Measurements from ENCODE around the gene DAB2.
"Not testable (repeated sequence)": the region's sequence is repeated elsewhere in the genome, so short reads cannot be mapped to it uniquely, and the experiment has no call there.

Gene DAB2

GRCh38 chr5:39409033-39409432, 15.7 kb downstream of the DAB2 start:
- ChIA-PET POLR2A (interaction anchor here (2.2 kb wide), 1 partner anchor 16 kb away, joined by 8 read pairs; the partner anchor contains the start of gene DAB2), CTCF (no interaction called here)
- no peak for DNase-seq (ENCODE audit: extremely low spot score)
- TF ChIP-seq BHLHE40 (IDR thresholded peaks at IDR 0.05; ENCODE audit: borderline replicate concordance) = no peak
- TF ChIP-seq ZNF384 (IDR thresholded peaks at IDR 0.05) = no peak
- TF ChIP-seq FOXA1 (IDR thresholded peaks at IDR 0.05) = no peak
- TF ChIP-seq ELF4 (IDR thresholded peaks at IDR 0.05) = no peak
- no peak for TF ChIP-seq FOXM1 (IDR thresholded peaks at IDR 0.05; ENCODE audit: borderline replicate concordance)
- no peak for TF ChIP-seq PKNOX1 (IDR thresholded peaks at IDR 0.05)
- TF ChIP-seq NFRKB (IDR thresholded peaks at IDR 0.05) = no peak
- no peak for TF ChIP-seq SP1 (IDR thresholded peaks at IDR 0.05)
- TF ChIP-seq L3MBTL2 (conservative IDR thresholded peaks at IDR 0.05) = no peak

- ChIA-PET POLR2A (no interaction called here), CTCF (no interaction called here)
- DNase-seq (ENCODE audit: extremely low spot score) = no peak
- TF ChIP-seq HDGF (IDR thresholded peaks at IDR 0.05; ENCODE audit: borderline replicate concordance) (no peak), TARDBP (IDR thresholded peaks at IDR 0.05) (no peak), L3MBTL2 (conservative IDR thresholded peaks at IDR 0.05) (no peak)
Observed at GRCh38 chr5:39405083-39405843, 19.5 kb downstream of the DAB2 start.

DNA sequence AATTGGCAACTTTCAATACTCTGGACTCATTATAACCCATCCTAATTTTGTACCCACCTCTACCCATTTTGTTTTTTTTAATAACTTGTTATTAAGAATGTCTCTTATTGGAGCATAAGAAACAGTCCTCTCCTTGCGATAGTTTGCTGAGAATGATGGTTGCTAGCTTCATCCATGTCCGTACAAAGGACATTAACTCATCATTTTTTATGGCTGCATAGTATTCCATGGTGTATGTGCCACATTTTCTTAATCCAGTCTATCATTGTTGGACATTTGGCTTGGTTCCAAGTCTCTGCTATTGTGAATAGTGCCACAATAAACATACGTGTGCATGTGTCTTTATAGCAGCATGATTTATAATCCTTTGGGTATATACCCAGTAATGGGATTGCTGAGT, 21.0 kb downstream of the DAB2 start:
- POLR2A ChIA-PET = interaction anchor here (1.0 kb wide), 1 partner anchor 21 kb away, joined by 4 read pairs; the partner anchor contains the start of gene DAB2
- CTCF ChIA-PET; DNase-seq (ENCODE audit: extremely low spot score): not testable (repeated sequence)

GRCh38 chr5:39402140-39402539, 22.6 kb downstream of the DAB2 start:
- ChIA-PET POLR2A (interaction anchor here (2.1 kb wide), 1 partner anchor 22 kb away, joined by 10 read pairs; the partner anchor contains the start of gene DAB2), CTCF (interaction anchor here (0.9 kb wide), 1 partner anchor 23 kb away, joined by 3 read pairs; the partner anchor contains the start of gene DAB2)
- DNase-seq (ENCODE audit: extremely low spot score) = not testable (repeated sequence)

GRCh38 chr5:39400713-39401578, 23.8 kb downstream of the DAB2 start:
- ChIA-PET CTCF (interaction anchor here (0.7 to 2.2 kb wide), 4 partner anchors 18 to 154 kb away, joined by 3 to 6 read pairs (median 4); no protein-coding TSS in a partner anchor), POLR2A (interaction anchor here (2.1 kb wide), 1 partner anchor 23 kb away, joined by 10 read pairs; the partner anchor contains the start of gene DAB2)
- TF ChIP-seq FOXA1 (IDR thresholded peaks at IDR 0.05) (no peak), FOXM1 (IDR thresholded peaks at IDR 0.05; ENCODE audit: borderline replicate concordance) (no peak), CTBP1 (IDR thresholded peaks at IDR 0.05; ENCODE audit: borderline replicate concordance) (no peak), SP1 (IDR thresholded peaks at IDR 0.05) (no peak), L3MBTL2 (conservative IDR thresholded peaks at IDR 0.05) (no peak), HDGF (IDR thresholded peaks at IDR 0.05; ENCODE audit: borderline replicate concordance) (no peak), BHLHE40 (IDR thresholded peaks at IDR 0.05; ENCODE audit: borderline replicate concordance) (no peak), LEF1 (IDR thresholded peaks at IDR 0.05; ENCODE audit: borderline replicate concordance) (no peak), NFRKB (IDR thresholded peaks at IDR 0.05) (no peak), ZNF384 (IDR thresholded peaks at IDR 0.05) (no peak), PKNOX1 (IDR thresholded peaks at IDR 0.05) (no peak), SUZ12 (IDR thresholded peaks at IDR 0.05) (no peak), TARDBP (IDR thresholded peaks at IDR 0.05) (no peak), ELF4 (IDR thresholded peaks at IDR 0.05) (no peak)
- no peak for DNase-seq (ENCODE audit: extremely low spot score)

DNA sequence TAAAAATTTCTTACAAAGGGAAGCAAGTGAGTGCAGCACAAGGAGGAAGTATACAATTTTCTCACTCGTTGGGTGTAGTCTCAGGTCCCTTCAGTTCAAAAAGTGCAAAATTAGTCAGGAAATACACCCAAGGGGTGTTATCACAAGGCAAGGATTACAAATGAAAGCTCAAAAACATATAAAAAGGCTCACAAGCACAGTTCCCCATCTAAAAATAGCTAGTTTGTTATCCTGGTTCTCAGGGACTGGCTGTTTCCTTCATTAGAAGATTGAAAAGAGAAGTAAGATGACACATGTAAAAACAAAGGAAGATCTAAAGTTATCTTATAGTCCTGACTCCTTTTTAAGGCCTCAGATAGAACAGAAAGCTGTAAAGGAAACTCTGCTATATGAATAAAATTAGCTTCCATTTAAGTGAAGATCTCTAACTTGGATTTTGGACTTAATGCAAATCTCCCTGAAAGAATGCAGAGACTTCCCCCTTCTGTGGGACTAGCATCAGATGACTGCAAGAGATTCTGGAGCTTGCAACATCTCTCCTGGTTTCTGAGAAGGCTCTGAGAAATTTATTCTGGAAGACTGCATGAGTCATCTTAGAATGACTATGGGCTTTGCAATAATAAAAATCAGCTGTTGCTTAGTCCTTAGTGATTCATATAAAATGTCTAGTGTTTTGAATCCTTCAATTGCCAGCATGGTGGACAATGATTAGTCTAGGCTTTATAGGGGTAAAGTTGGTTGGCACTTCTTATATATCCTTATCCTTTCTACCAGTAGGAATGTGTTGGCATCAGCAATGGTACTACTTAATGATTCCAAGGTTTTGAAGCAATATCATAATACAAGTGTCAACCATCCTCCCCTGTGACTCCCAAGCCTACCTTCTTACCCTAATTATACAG, 25.4 kb downstream of the DAB2 start:
- POLR2A ChIA-PET = interaction anchor here (3.5 kb wide), 1 partner anchor 25 kb away, joined by 12 read pairs; the partner anchor contains the start of gene DAB2
- TF ChIP-seq SUZ12 (IDR thresholded peaks at IDR 0.05) (no peak), BHLHE40 (IDR thresholded peaks at IDR 0.05; ENCODE audit: borderline replicate concordance) (no peak), SP1 (IDR thresholded peaks at IDR 0.05) (no peak), FOXA1 (IDR thresholded peaks at IDR 0.05) (no peak), FOXM1 (IDR thresholded peaks at IDR 0.05; ENCODE audit: borderline replicate concordance) (no peak), CTBP1 (IDR thresholded peaks at IDR 0.05; ENCODE audit: borderline replicate concordance) (no peak), PKNOX1 (IDR thresholded peaks at IDR 0.05) (no peak), NFRKB (IDR thresholded peaks at IDR 0.05) (no peak), ELF4 (IDR thresholded peaks at IDR 0.05) (no peak), ZNF384 (IDR thresholded peaks at IDR 0.05) (no peak), L3MBTL2 (conservative IDR thresholded peaks at IDR 0.05) (no peak), ARNT (IDR thresholded peaks at IDR 0.05) (no peak), TARDBP (IDR thresholded peaks at IDR 0.05) (no peak), LEF1 (IDR thresholded peaks at IDR 0.05; ENCODE audit: borderline replicate concordance) (no peak), HDGF (IDR thresholded peaks at IDR 0.05; ENCODE audit: borderline replicate concordance) (no peak), FOXK2 (IDR thresholded peaks at IDR 0.05) (no peak)
- CTCF ChIA-PET = interaction anchor here (0.5 to 2.2 kb wide), 3 partner anchors 20 to 26 kb away, joined by 3 to 6 read pairs (median 3); no protein-coding TSS in a partner anchor
- DNase-seq (ENCODE audit: extremely low spot score) = no peak

Measured in HEK293T (cell line).